Ishikawa (cell line): Measurements from ENCODE around the gene AGAP3.

Source experiments
- CEBPB ChIP-seq: IDR thresholded peaks from 2 replicates; pipeline ENCODE4 v1.6.1; 2012
- CREB1 ChIP-seq: IDR thresholded peaks from 2 replicates; pipeline ENCODE4 v1.6.1; 2012; ENCODE audit warnings: low read depth
- EGR1 ChIP-seq: IDR thresholded peaks from 2 replicates; pipeline ENCODE4 v1.6.1; 2012
- EP300 ChIP-seq: IDR thresholded peaks from 2 replicates; pipeline ENCODE4 v1.6.1; 2012; ENCODE audit warnings: borderline replicate concordance
- FOXM1 ChIP-seq: IDR thresholded peaks from 2 replicates; pipeline ENCODE4 v1.6.1; 2012; ENCODE audit warnings: low read depth, borderline replicate concordance
- NFIC ChIP-seq: IDR thresholded peaks from 2 replicates; pipeline ENCODE4 v1.6.1; 2012
- RAD21 ChIP-seq: IDR thresholded peaks from 2 replicates; pipeline ENCODE4 v1.6.1; 2012; ENCODE audit warnings: low read depth
- REST ChIP-seq: IDR thresholded peaks from 2 replicates; pipeline ENCODE4 v1.6.1; 2012; ENCODE audit warnings: low read depth, mild to moderate bottlenecking
- TAF1 ChIP-seq: IDR thresholded peaks from 2 replicates; pipeline ENCODE4 v1.6.1; 2012; ENCODE audit warnings: low read depth, mild to moderate bottlenecking
- TCF12 ChIP-seq: IDR thresholded peaks from 2 replicates; pipeline ENCODE4 v1.6.1; 2012; ENCODE audit warnings: low read depth
- TEAD4 ChIP-seq: IDR thresholded peaks from 2 replicates; pipeline ENCODE4 v1.6.1; 2012
- YY1 ChIP-seq: IDR thresholded peaks from 2 replicates; pipeline ENCODE4 v1.6.1; 2012; ENCODE audit warnings: low read depth
- ZBTB7A ChIP-seq: IDR thresholded peaks from 2 replicates; pipeline ENCODE4 v1.6.1; 2012; ENCODE audit warnings: low read depth
- TF ChIP-seq, protein P1 (sequence below): IDR thresholded peaks from 2 replicates; pipeline ENCODE4 v1.6.1; 2012
- TF ChIP-seq, protein P2 (sequence below): IDR thresholded peaks from 2 replicates; pipeline ENCODE4 v1.6.1; 2012

Gene AGAP3

GRCh38 chr7:151099486-151100211 lies 13.4 kb downstream of the AGAP3 start:
- TF ChIP-seq, protein P1, sequence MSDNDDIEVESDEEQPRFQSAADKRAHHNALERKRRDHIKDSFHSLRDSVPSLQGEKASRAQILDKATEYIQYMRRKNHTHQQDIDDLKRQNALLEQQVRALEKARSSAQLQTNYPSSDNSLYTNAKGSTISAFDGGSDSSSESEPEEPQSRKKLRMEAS = no peak
- TF ChIP-seq ZBTB7A (no peak), CEBPB (no peak)

DNA sequence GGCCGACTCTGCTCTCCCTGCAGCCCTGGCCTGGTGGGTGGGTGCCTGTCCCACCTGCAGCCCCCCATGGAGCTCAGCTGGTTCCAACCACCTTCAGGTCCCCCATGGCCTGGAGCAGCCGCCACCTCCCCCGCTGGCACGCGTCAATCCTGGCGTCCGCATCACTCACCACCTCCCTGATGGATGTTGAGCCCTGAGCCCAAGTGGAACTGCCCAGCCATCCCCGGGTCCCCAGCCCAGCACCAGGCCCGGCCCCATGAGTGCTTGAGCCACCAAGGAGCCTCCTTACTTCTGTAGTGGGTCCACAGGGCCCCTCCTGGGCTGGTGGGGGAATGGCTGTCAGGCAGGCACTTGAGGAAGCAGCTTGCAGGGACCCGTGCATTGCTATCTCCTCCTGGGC lies 14.6 kb downstream of the AGAP3 start:
- TF ChIP-seq NFIC = no peak
- no peak for TF ChIP-seq CREB1
- TF ChIP-seq TCF12 = no peak
- no peak for TF ChIP-seq YY1
- no peak for TF ChIP-seq TEAD4
- TF ChIP-seq EP300 = no peak
- TF ChIP-seq EGR1 = no peak
- no peak for TF ChIP-seq CEBPB
- TF ChIP-seq REST = no peak
- TF ChIP-seq RAD21 = no peak
- TF ChIP-seq, protein P1 = no peak
- no peak for TF ChIP-seq TAF1
- TF ChIP-seq, protein P2, sequence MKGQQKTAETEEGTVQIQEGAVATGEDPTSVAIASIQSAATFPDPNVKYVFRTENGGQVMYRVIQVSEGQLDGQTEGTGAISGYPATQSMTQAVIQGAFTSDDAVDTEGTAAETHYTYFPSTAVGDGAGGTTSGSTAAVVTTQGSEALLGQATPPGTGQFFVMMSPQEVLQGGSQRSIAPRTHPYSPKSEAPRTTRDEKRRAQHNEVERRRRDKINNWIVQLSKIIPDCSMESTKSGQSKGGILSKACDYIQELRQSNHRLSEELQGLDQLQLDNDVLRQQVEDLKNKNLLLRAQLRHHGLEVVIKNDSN = no peak
- no peak for TF ChIP-seq ZBTB7A
- no peak for TF ChIP-seq FOXM1

DNA sequence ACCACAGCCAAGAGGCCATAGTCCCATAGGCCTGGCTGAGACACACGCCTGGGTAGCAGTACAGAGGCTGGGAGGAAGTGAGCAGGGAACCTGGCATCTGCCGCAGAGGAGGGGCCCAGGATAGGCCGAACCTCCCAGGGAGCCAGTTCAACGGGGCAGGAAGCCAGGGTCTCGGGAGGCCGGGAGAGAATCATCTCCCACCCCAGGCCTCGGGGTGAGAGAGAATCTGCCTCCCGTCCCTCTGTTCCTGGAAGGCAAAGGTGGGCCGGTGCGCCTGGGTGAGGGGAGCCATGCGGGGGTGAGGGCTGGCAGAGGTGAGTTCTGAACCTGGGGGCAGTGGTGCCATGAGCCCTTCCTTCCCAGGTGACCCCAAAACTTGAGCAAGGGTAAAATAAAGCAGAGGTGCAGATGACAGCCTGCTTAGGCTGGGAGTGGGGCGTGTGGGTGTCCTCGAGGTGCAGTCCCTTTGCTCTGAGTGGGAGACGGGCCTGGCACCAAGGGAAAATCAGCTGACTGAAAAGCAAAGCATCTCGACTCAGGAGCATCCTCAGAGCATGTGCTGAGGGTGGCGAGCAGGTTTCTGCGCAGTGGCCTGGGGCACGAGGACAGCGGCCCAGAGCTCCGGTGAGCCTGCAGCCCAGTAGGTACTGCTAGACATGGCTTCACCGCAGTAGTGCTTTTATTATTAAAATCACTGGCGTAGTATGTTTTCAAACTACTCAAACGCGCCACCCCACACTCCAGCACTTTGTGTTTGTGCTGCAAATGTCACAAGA lies 15.5 kb downstream of the AGAP3 start:
- TF ChIP-seq ZBTB7A = no peak
- no peak for TF ChIP-seq REST
- no peak for TF ChIP-seq EGR1
- TF ChIP-seq CREB1 = no peak
- TF ChIP-seq TAF1 = no peak
- TF ChIP-seq TCF12 = no peak
- TF ChIP-seq, protein P2 = no peak
- TF ChIP-seq TEAD4 = no peak
- TF ChIP-seq CEBPB = no peak
- TF ChIP-seq FOXM1 = no peak

- no peak for TF ChIP-seq FOXM1
- TF ChIP-seq CREB1 = no peak
- TF ChIP-seq EP300 = no peak
- no peak for TF ChIP-seq TAF1
- TF ChIP-seq NFIC = no peak
- no peak for TF ChIP-seq EGR1
- TF ChIP-seq, protein P1 = no peak
- TF ChIP-seq CEBPB = no peak
- no peak for TF ChIP-seq REST
Measured at GRCh38 chr7:151102991-151103390, 16.7 kb downstream of the AGAP3 start.
